Spleen (tissue), 11 donors: ENCODE measurements around the gene MSRB2. TPM values are rescaled to one million over a fixed set of nuclear protein-coding genes. Genes with fewer than 3 reads are reported as not detected.

ENCODE experiments used
- DNase-seq: peaks from one replicate; pipeline ENCODE4 v3.0.0-alpha.2; 2020
- H3K27ac ChIP-seq, 8 donors: fragments of 200-600 bp; sonication (generic) in 7 of 8; 1 replicate in 4 of 8; 2 replicates in 4 of 8; pipeline versions ENCODE4 v1.5.0 to v1.8.0; 2016 to 2021; ENCODE audit warnings: inconsistent platforms in 4 of 8, mild to moderate bottlenecking in 4 of 8, moderate library complexity in 1 of 8
- H3K27me3 ChIP-seq, 7 donors: fragments of 200-600 bp; sonication (generic) in 6 of 7; replicated peaks in 1 of 7; 1 replicate in 4 of 7; 2 replicates in 3 of 7; pipeline versions ENCODE4 v1.5.0 to v1.8.0; 2016 to 2021; ENCODE audit warnings: inconsistent platforms in 3 of 7, mild to moderate bottlenecking in 1 of 7
- H3K36me3 ChIP-seq, 6 donors: fragments of 200-600 bp; sonication (generic) in 5 of 6; 1 replicate in 4 of 6; 2 replicates in 2 of 6; pipeline versions ENCODE4 v1.5.0 to v1.8.0; 2016 to 2021; ENCODE audit warnings: inconsistent platforms in 2 of 6
- H3K4me1 ChIP-seq, 6 donors: fragments of 200-600 bp; sonication (generic) in 5 of 6; 1 replicate in 3 of 6; 2 replicates in 3 of 6; pipeline versions ENCODE4 v1.5.0 to v1.8.0; 2016 to 2021; ENCODE audit warnings: inconsistent platforms in 3 of 6
- H3K4me3 ChIP-seq, 8 donors: fragments of 200-600 bp; sonication (generic) in 7 of 8; 1 replicate in 4 of 8; 2 replicates in 4 of 8; pipeline versions ENCODE4 v1.5.0 to v1.8.0; 2016 to 2021; ENCODE audit warnings: inconsistent platforms in 4 of 8, mild to moderate bottlenecking in 4 of 8, moderate library complexity in 2 of 8
- H3K9me3 ChIP-seq, 8 donors: fragments of 200-600 bp; sonication (generic) in 7 of 8; 1 replicate in 4 of 8; 2 replicates in 4 of 8; pipeline versions ENCODE4 v1.5.0 to v1.8.0; 2016 to 2021; ENCODE audit warnings: inconsistent platforms in 4 of 8
- POLR2A ChIP-seq, 3 donors: fragments of 450-650 bp; IDR thresholded peaks; one replicate each; pipeline ENCODE4 v1.5.1; 2017; ENCODE audit warnings: antibody characterized with exemption in 3 of 3, mild to moderate bottlenecking in 1 of 3
- POLR2AphosphoS5 ChIP-seq, 3 donors: sonication (generic); formaldehyde crosslinking; IDR thresholded peaks; one replicate each; pipeline ENCODE4 v1.5.1; 2017; ENCODE audit warnings: antibody characterized with exemption in 3 of 3
- WGBS, 5 donors: extraction: QIAGEN DNeasy Blood & Tissue Kit in 3 of 5; methylation state at CpG; one replicate each; pipeline versions ENCODE4 v1.1.5 to v1.1.7; 2013 to 2018; 5-methylcytosine and 5-hydroxymethylcytosine counted together
- intact Hi-C: fragments of 100-400 bp; cut with DNase I; formaldehyde crosslinking; loops from one replicate; pipeline ENCODE4 v1.15.0; 2023; ENCODE audit warnings: low total_unique reads
- polyA plus RNA-seq, 3 donors: library from polyadenylated mRNA; stranded (reverse); fragments of 200-250 nt; gene quantifications; one replicate each; pipeline ENCODE4 v1.2.1, GENCODE V29; 2013
- total RNA-seq, 7 donors: library from RNA; depleted of rRNA in 3 of 7; stranded (reverse); fragments of >200 nt in 3 of 7; fragmentation: NEBNext Ultra II Directional in 4 of 7; extraction: Animal tissue kit (Norgen Biotek cat#: 25700) in 4 of 7; gene quantifications; one replicate each; pipeline versions ENCODE4 v1.1.0 to v1.2.1, GENCODE V29; 2016 to 2021
- TF ChIP-seq, protein P1 (sequence below), 11 experiments: fragments of 200-600 bp in 7 of 11; fragments of 450-650 bp in 4 of 11; sonication (generic) in 4 of 11; IDR thresholded peaks in 8 of 11; conservative IDR thresholded peaks in 3 of 11; 1 replicate in 7 of 11; 2 replicates in 4 of 11; pipeline versions ENCODE4 v1.4.0 to v1.8.0; 2016 to 2021; ENCODE audit warnings: antibody characterized with exemption in 11 of 11, inconsistent platforms in 4 of 11, mild to moderate bottlenecking in 1 of 11
- donor health status: healthy with polysubstance abuse.
- donor health status: DM: no; HTN: no; CAD: no; lungs with moderate emphysema.
- donor health status: DM: no; HTN: no; CAD: no.
- donor health status: Bipolar disorder and iron deficiency.
- donor health status: healthy.
- donor health status: DM: no; HTN: no; CAD: no.
- donor health status: DM: yes; HTN: yes; CAD: no.

Gene MSRB2
- total and polyA plus RNA-seq, 10 donors, result 12.2 to 29.4 (median 14.4) TPM

- Histone ChIP-seq H3K9me3 (no peaks in the 10 kb centered on the region), H3K4me3 (no peak overlapping the region), H3K27ac (no peak overlapping the region), H3K4me1 (no peaks in the 10 kb centered on the region), H3K36me3 (peaks cover 0 to 96% (median 46%) of the 10 kb centered on the region in 6 donors), H3K27me3 (no peaks in the 10 kb centered on the region)
- intact Hi-C loops, result no loop called here
- no peak for DNase-seq
- 70 to 94% (median 85%) methylated on average over 4 of the region's 4 CpGs for WGBS, 5 donors
- TF ChIP-seq, protein P1, sequence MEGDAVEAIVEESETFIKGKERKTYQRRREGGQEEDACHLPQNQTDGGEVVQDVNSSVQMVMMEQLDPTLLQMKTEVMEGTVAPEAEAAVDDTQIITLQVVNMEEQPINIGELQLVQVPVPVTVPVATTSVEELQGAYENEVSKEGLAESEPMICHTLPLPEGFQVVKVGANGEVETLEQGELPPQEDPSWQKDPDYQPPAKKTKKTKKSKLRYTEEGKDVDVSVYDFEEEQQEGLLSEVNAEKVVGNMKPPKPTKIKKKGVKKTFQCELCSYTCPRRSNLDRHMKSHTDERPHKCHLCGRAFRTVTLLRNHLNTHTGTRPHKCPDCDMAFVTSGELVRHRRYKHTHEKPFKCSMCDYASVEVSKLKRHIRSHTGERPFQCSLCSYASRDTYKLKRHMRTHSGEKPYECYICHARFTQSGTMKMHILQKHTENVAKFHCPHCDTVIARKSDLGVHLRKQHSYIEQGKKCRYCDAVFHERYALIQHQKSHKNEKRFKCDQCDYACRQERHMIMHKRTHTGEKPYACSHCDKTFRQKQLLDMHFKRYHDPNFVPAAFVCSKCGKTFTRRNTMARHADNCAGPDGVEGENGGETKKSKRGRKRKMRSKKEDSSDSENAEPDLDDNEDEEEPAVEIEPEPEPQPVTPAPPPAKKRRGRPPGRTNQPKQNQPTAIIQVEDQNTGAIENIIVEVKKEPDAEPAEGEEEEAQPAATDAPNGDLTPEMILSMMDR (IDR thresholded peaks at IDR 0.05 in 8 of 11, conservative IDR thresholded peaks at IDR 0.05 in 3 of 11), result no peak
- TF ChIP-seq POLR2A (IDR thresholded peaks at IDR 0.05), result no peak
- no peak for TF ChIP-seq POLR2AphosphoS5 (IDR thresholded peaks at IDR 0.05)
Observed at GRCh38 chr10:23116486-23117205, 21.3 kb downstream of the MSRB2 start.

DNA sequence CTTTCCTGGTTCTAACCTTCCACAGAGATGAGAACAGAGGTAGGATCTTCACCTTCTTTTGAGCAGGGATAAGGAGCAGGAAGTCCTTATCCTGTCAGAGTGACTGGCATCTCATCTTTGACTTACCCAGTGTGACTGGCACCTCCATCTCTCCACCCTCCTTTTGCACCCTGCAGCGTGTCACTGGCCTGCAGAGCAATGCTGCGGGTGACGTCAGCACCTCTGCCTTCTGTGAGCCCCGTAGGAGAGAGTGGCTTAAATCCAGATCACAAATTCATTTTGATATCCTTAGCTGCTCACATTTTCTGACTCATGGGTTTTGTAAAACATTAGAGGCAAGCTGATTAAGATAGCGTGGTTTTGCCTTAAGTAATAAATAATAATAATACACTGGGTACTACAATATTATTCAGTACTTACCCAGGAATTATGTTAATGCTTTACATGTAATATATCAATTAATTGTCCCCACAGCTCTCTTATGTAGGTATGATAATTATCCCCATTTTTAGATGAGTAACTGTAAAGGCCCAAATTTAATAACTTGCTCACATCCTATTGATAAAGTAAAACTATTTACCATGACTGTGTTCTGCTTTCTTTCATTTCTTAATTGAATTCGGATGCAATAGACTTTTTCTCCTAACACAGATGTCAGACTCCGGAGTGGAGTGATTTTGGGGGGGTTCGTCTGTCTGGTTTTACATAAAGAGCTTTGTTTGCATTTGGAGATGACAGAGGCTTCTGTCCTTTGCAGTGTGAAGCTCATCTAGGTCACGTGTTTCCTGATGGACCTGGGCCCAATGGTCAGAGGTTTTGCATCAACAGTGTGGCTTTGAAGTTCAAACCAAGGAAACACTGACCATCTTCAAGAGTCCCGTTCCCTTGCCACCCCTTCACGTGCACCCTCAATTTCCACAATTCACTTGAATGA lies 24.9 kb downstream of the MSRB2 start:
- DNase-seq, result no peak
- H3K36me3 ChIP-seq, result peaks cover 0 to 63% (median 24%) of the 10 kb centered on the region in 6 donors
- H3K4me1 ChIP-seq, result no peaks in the 10 kb centered on the region
- WGBS, 5 donors, result 88 to 94% (median 94%) methylated on average over 11 of the region's 11 CpGs
- no peak for TF ChIP-seq POLR2A (IDR thresholded peaks at IDR 0.05)
- TF ChIP-seq, protein P1 (IDR thresholded peaks at IDR 0.05 in 8 of 11, conservative IDR thresholded peaks at IDR 0.05 in 3 of 11), result no peak
- no peak for TF ChIP-seq POLR2AphosphoS5 (IDR thresholded peaks at IDR 0.05)
- H3K4me3 ChIP-seq, result no peak overlapping the region
- H3K27ac ChIP-seq, result no peak overlapping the region
- H3K9me3 ChIP-seq, result peaks cover 0 to 9% (median 0%) of the 10 kb centered on the region in 8 donors
- no peaks in the 10 kb centered on the region for H3K27me3 ChIP-seq
- intact Hi-C loops, result no loop called here

DNA sequence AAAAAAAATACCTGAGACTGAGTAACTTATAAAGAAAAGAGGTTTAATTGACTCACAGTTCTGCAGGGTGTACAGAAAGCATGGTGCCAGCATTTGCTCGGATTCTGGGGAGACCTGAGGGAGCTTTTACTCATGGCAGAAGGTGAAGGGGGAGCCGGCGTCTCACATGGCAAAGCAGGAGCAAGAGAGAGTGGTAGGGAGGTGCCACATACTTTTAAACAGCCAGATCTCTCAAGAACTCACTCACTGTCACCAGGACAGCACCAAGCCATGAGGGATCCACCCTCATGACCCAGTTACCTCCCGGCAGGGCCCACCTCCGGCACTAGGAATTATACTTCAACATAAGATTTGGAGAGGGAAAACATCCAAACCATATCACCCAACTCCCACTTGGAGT lies 25.8 kb downstream of the MSRB2 start:
- H3K9me3 ChIP-seq, result peaks cover 0 to 9% (median 0%) of the 10 kb centered on the region in 8 donors
- no peak overlapping the region for H3K27ac ChIP-seq
- H3K4me1 ChIP-seq, result no peaks in the 10 kb centered on the region
- 90 to 99% (median 92%) methylated on average over 5 of the region's 5 CpGs for WGBS, 5 donors
- H3K27me3 ChIP-seq, result no peaks in the 10 kb centered on the region
- no peak for DNase-seq
- no peak overlapping the region for H3K4me3 ChIP-seq
- no peak for TF ChIP-seq POLR2A (IDR thresholded peaks at IDR 0.05)
- TF ChIP-seq POLR2AphosphoS5 (IDR thresholded peaks at IDR 0.05), result no peak
- TF ChIP-seq, protein P1 (IDR thresholded peaks at IDR 0.05 in 8 of 11, conservative IDR thresholded peaks at IDR 0.05 in 3 of 11), result no peak
- peaks cover 0 to 59% (median 24%) of the 10 kb centered on the region in 6 donors for H3K36me3 ChIP-seq
- intact Hi-C loops, result no loop called here

GRCh38 chr10:23136462-23136861 lies 41.1 kb downstream of the MSRB2 start:
- DNase-seq, result no peak
- Histone ChIP-seq H3K36me3 (no peaks in the 10 kb centered on the region), H3K4me3 (no peak overlapping the region), H3K27ac (no peak overlapping the region), H3K4me1 (no peaks in the 10 kb centered on the region), H3K27me3 (no peaks in the 10 kb centered on the region), H3K9me3 (peaks cover 0 to 28% (median 9%) of the 10 kb centered on the region in 8 donors)
- intact Hi-C loops, result no loop called here
- TF ChIP-seq, protein P1 (IDR thresholded peaks at IDR 0.05 in 8 of 11, conservative IDR thresholded peaks at IDR 0.05 in 3 of 11), result no peak
- TF ChIP-seq POLR2A (IDR thresholded peaks at IDR 0.05), result no peak
- WGBS, 5 donors, result 90 to 99% (median 92%) methylated on average over 4 of the region's 4 CpGs
